HG03442 (cell line): ENCODE results near the gene CHD9NB.

Experiments used
- ATAC-seq: cut with Tn5 transposase; IDR thresholded peaks from one replicate; pipeline ENCODE4 v1.9.1; 2021; ENCODE audit warnings: mild to moderate bottlenecking, moderate library complexity; ENCODE audit not compliant: unreplicated experiment

Gene CHD9NB

DNA sequence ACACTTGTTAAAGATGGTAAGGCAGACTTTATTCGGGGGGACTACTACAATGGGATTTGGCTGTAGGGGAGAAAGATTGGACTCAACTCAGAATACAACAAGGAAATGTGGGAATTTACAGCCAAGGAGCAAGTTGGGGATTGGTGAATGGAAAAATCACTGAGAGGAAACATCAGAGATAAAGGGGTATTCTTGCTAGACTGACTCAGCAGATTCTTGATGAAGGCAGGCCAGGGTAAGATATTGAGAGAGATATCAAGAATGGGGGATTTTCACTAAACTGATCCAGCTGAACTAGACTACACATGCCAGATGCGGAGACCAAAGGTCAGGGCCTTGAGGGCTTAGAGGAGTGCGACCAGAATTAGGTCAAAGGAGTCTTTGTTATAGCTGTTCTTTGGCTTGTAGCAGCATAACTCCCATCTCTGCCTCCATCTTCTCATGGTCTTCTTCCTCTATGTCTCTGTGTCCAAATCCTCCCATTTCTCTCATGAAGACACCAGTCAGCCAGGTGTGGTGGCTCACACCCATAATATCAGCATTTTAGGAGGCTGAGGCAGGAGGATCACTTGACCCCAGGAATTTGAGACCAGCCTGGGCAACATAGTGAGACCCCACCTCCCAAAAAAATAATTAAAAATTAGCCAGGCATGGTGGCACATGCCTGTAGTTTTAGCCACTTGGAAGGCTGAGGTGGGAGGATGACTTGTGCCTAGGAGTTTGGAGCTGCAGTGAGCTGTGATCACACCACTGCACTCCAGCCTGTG is 17.3 kb downstream of the CHD9NB start:
- ATAC-seq: no peak

DNA sequence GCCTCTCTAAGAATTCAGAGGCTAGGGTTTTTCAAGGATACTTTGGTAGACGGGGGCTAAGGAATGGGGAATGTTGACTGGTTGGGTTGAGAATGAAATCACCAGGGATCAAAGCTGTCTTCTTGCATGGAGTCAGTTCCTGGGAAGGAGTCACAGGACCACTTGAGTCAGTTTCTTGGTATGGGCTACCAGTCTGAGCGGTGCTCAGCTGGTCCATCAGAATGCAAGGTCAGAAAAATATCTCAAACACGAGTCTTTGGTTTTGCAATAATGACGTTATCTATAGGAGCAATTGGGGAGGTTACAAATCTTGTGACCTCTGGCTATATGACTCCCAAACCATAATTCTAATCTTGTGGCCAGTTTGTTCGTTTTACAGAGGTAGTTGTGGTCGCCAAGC is 18.4 kb downstream of the CHD9NB start:
- ATAC-seq: no peak

DNA sequence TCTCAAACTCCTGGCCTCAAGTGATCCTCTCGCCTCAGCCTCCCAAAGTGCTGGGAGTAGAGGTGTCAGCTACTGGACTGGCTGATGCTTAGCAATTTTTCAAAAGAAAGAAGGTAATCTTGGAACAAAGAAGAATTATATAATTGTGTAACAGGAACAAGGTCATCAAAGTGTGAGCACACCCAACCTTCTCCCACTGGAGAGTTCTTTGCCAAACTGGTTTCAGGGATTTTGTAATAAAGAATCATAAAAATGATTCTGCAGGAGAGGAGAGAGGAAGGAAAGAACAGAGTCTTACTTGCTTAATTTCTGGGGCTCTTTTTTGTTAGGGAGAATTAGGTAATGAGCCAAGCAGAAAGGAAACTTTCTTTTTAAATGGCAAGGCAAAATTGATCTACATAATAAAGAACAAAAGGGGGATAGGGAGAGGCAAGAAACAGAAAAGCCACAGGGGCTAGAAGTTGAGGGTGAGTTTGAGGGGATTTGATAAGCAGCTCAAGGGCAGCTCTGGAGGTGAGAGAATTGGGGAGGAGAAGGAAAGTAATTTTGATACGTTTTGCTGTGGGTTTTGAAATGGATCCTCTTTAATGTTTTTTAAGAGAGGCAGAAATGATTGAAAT is 21.3 kb downstream of the CHD9NB start:
- no peak for ATAC-seq

- no peak for ATAC-seq
Observed at GRCh38 chr16:53029971-53030370, 22.7 kb downstream of the CHD9NB start.

GRCh38 chr16:53024045-53024444 is 28.7 kb downstream of the CHD9NB start:
- ATAC-seq: no peak

- ATAC-seq: no peak
Observed at GRCh38 chr16:53022374-53022773, 30.3 kb downstream of the CHD9NB start.

DNA sequence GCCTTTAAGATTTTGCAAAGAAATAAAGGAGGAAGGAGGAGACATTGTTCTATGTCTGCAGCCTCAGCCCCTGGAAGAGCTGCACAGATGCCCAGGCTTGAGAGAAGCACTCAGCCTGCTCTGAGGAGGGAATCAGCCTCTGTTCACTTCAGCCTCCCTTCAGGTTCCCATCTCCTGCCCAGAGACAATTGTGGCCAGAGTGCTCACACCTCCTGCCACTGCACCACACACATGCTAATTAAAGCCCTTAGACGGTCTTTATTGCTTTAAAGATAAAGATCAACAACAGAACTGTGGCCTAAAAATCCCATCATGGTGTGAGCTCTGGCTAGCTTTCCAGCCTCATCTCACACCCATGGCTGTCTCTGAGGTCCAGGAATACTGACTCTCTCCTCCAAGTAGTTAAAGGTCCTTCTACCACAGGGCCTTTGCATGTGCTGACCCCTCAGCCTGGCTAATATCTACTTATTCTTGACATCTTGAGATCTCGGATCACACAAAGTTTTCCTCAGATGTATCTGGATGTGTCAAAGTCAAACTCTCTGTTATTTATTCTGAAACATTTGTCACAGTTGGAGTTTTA is 33.8 kb downstream of the CHD9NB start:
- no peak for ATAC-seq

GRCh38 chr16:53014287-53014686 is 38.4 kb downstream of the CHD9NB start:
- no peak for ATAC-seq

GRCh38 chr16:53007095-53007494 is 45.6 kb downstream of the CHD9NB start:
- ATAC-seq: no peak

GRCh38 chr16:52997922-52998321 is 54.8 kb downstream of the CHD9NB start:
- ATAC-seq: no peak

DNA sequence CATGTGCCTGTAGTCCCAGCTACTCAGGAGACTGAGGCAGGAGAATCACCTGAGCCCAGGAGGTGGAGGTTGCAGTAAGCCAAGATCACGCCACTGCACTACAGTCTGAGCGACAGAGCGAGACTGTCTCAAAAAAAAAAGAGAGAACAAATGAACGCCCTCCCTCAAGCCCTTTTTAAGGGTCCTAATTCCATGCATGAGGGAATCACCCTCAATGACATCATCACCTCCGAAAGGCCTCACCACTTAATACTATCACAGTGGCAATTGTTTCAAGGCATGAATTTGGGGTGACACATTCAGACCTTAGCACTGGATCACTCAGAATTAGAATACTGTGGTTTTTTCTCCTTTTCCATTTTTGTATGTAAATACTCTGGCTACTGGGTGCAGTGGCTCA is 57.8 kb downstream of the CHD9NB start:
- ATAC-seq: no peak

DNA sequence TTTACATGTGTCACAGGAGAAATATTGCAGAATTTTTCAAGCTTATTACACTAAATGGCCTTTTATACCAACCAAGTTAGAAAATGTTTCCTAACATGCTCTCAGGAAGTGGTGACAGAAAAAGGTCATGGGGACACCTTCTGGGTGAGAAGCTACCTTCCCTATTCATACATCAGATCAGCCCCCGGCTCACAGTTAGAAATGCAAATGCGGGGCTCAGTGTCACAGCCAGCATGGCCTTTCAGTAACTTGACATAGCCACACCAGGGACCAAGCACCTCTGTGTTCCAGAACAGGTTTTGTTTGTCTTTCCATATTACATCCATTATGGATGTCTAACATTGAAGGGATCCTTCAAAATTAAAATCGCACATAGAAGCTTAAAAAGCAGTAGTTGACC is 59.5 kb downstream of the CHD9NB start:
- ATAC-seq: no peak

DNA sequence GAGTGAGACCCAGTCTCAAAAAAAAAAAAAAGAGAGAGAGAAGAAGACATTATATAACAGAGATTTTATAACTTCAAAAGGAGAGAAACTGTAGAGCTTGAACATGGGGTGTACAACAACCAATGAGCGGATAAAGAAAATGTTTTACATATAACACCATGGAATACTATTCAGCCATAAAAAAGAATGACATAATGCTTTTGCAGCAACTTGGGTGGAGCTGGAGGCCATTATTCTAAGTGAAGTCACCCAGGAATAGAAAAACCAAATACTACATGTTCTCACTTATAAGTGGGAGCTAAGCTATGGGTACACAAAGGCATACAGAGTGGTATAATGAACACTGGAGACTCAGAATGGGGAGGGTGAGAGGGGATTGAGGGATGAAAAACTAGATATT is 61.1 kb downstream of the CHD9NB start:
- ATAC-seq: no peak
